GM23338 (cell line): Measurements from ENCODE around the gene MYOD1.

Source experiments
- TF ChIP-seq, protein P1 (sequence below): IDR thresholded peaks from one replicate; pipeline ENCODE4 v1.6.1; 2018; ENCODE audit warnings: antibody characterized with exemption; ENCODE audit not compliant: unreplicated experiment
- TF ChIP-seq, protein P2 (sequence below), 2 experiments: fragments of 200-600 bp in 1 of 2; sonication (generic) in 1 of 2; conservative IDR thresholded peaks; 2 replicates each; pipeline versions ENCODE4 v1.5.1 to v1.6.1; 2016 to 2017; ENCODE audit warnings: antibody characterized with exemption in 2 of 2, low read depth in 2 of 2, mild to moderate bottlenecking in 2 of 2, moderate library complexity in 1 of 2

DNA sequence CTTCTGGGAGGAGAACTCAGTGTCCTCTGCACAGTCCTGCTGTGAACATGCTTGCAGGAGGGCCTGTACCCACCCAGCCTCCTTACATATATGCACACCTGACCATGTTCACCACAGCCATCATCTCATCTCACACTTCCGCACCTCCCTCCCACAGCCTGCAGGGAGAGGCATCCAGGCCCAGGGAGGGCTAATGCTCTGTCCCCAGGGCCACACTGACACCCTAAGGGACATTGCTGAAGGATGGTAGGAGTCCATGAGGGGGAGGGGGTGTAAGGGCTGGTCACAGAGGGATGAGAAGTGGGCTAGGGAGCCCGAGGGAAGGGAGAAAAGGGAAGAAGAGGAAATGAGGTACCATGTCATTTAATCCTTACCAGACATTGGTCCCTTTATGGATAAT lies 10.8 kb downstream of the MYOD1 start:
- TF ChIP-seq, protein P1, sequence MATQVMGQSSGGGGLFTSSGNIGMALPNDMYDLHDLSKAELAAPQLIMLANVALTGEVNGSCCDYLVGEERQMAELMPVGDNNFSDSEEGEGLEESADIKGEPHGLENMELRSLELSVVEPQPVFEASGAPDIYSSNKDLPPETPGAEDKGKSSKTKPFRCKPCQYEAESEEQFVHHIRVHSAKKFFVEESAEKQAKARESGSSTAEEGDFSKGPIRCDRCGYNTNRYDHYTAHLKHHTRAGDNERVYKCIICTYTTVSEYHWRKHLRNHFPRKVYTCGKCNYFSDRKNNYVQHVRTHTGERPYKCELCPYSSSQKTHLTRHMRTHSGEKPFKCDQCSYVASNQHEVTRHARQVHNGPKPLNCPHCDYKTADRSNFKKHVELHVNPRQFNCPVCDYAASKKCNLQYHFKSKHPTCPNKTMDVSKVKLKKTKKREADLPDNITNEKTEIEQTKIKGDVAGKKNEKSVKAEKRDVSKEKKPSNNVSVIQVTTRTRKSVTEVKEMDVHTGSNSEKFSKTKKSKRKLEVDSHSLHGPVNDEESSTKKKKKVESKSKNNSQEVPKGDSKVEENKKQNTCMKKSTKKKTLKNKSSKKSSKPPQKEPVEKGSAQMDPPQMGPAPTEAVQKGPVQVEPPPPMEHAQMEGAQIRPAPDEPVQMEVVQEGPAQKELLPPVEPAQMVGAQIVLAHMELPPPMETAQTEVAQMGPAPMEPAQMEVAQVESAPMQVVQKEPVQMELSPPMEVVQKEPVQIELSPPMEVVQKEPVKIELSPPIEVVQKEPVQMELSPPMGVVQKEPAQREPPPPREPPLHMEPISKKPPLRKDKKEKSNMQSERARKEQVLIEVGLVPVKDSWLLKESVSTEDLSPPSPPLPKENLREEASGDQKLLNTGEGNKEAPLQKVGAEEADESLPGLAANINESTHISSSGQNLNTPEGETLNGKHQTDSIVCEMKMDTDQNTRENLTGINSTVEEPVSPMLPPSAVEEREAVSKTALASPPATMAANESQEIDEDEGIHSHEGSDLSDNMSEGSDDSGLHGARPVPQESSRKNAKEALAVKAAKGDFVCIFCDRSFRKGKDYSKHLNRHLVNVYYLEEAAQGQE: no peak
- TF ChIP-seq, protein P2, sequence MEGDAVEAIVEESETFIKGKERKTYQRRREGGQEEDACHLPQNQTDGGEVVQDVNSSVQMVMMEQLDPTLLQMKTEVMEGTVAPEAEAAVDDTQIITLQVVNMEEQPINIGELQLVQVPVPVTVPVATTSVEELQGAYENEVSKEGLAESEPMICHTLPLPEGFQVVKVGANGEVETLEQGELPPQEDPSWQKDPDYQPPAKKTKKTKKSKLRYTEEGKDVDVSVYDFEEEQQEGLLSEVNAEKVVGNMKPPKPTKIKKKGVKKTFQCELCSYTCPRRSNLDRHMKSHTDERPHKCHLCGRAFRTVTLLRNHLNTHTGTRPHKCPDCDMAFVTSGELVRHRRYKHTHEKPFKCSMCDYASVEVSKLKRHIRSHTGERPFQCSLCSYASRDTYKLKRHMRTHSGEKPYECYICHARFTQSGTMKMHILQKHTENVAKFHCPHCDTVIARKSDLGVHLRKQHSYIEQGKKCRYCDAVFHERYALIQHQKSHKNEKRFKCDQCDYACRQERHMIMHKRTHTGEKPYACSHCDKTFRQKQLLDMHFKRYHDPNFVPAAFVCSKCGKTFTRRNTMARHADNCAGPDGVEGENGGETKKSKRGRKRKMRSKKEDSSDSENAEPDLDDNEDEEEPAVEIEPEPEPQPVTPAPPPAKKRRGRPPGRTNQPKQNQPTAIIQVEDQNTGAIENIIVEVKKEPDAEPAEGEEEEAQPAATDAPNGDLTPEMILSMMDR (conservative IDR thresholded peaks at IDR 0.05; ENCODE audit: low read depth in 2 of 2): no peak
